EH (cell line): ENCODE measurements around the gene ADAM33.

Experiments
- DNase-seq: peaks from one replicate; pipeline ENCODE4 v3.0.0-alpha.2; 2015; ENCODE audit warnings: low read depth

Gene ADAM33

GRCh38 chr20:3687655-3688054 is 5.8 kb upstream of the ADAM33 start:
- DNase-seq = peak; percentile 83

GRCh38 chr20:3686867-3687321 is 5.1 kb upstream of the ADAM33 start:
- peak; percentile 97 for DNase-seq

GRCh38 chr20:3686421-3686820 is 4.6 kb upstream of the ADAM33 start:
- DNase-seq = no peak

GRCh38 chr20:3685341-3685740 is 3.5 kb upstream of the ADAM33 start:
- peak; percentile 41 for DNase-seq

- DNase-seq = no peak
These were observed 369 bp downstream of the ADAM33 start for GRCh38 chr20:3681352-3681930.

- no peak for DNase-seq
These were observed 984 bp downstream of the ADAM33 start for GRCh38 chr20:3680701-3681351.

- peak; percentile 94 for DNase-seq
These were observed 1.8 kb downstream of the ADAM33 start for GRCh38 chr20:3679749-3680700.

- peak; percentile 64 for DNase-seq
These were observed 2.7 kb downstream of the ADAM33 start for GRCh38 chr20:3678856-3679720.

GRCh38 chr20:3678198-3678597 is 3.6 kb downstream of the ADAM33 start:
- no peak for DNase-seq

- DNase-seq = peak; percentile 67
These were observed 4.1 kb downstream of the ADAM33 start for GRCh38 chr20:3677733-3678132.

- no peak for DNase-seq
These were observed 6.6 kb downstream of the ADAM33 start for GRCh38 chr20:3674995-3675900.

GRCh38 chr20:3674447-3674846 is 7.4 kb downstream of the ADAM33 start:
- DNase-seq = no peak

- DNase-seq = no peak
These were observed 8.4 kb downstream of the ADAM33 start for GRCh38 chr20:3673221-3674070.

- no peak for DNase-seq
These were observed 9.2 kb downstream of the ADAM33 start for GRCh38 chr20:3672547-3673171.

- no peak for DNase-seq
These were observed 9.7 kb downstream of the ADAM33 start for GRCh38 chr20:3671986-3672546.

GRCh38 chr20:3670945-3671344 is 10.9 kb downstream of the ADAM33 start:
- DNase-seq = no peak

GRCh38 chr20:3670511-3670910 is 11.3 kb downstream of the ADAM33 start:
- DNase-seq = peak; percentile 64

- DNase-seq = peak; percentile 44
These were observed 12.0 kb downstream of the ADAM33 start for GRCh38 chr20:3669710-3670367.
